ENCODE results near the gene AP3S2. TPM values are rescaled to one million over a fixed set of nuclear protein-coding genes. Genes with fewer than 3 reads are reported as not detected.

The AP3S2 gene
- total RNA-seq, 1 donor from 2014 or later, result 32.2 TPM

- peaks cover 2% of the 10 kb centered on the region for H3K27me3 Mint-ChIP-seq
- H3K36me3 Mint-ChIP-seq, result no peaks in the 10 kb centered on the region
- no peaks in the 10 kb centered on the region for H3K9me3 Mint-ChIP-seq
- TF ChIP-seq, protein P1, sequence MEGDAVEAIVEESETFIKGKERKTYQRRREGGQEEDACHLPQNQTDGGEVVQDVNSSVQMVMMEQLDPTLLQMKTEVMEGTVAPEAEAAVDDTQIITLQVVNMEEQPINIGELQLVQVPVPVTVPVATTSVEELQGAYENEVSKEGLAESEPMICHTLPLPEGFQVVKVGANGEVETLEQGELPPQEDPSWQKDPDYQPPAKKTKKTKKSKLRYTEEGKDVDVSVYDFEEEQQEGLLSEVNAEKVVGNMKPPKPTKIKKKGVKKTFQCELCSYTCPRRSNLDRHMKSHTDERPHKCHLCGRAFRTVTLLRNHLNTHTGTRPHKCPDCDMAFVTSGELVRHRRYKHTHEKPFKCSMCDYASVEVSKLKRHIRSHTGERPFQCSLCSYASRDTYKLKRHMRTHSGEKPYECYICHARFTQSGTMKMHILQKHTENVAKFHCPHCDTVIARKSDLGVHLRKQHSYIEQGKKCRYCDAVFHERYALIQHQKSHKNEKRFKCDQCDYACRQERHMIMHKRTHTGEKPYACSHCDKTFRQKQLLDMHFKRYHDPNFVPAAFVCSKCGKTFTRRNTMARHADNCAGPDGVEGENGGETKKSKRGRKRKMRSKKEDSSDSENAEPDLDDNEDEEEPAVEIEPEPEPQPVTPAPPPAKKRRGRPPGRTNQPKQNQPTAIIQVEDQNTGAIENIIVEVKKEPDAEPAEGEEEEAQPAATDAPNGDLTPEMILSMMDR (conservative IDR thresholded peaks at IDR 0.05), result no peak
- DNase-seq (ENCODE audit: extremely low spot score, unreplicated experiment), result no peak
- H3K4me3 Mint-ChIP-seq, result no peak overlapping the region
- H3K4me1 Mint-ChIP-seq (ENCODE audit: unreplicated experiment), result peaks cover 8% of the 10 kb centered on the region
- peak overlapping the region; percentile 11 for H3K27ac Mint-ChIP-seq
These were observed 113.2 kb downstream of the AP3S2 start for GRCh38 chr15:89780601-89781000.

Small RNA genes within 50 kb of the gene (microRNA-seq; reads per million reads assigned to microRNA genes)
- gene MIR5009 (not detected), gene MIR5094 (not detected)

Other genes starting within 250 kb of the AP3S2 start
- gene KIF7, start 238.5 kb downstream of the AP3S2 start, total RNA-seq (ENCODE audit: low replicate concordance), result 5.5 and 15.5 TPM in 2 replicates
- gene PLIN1, start 214.6 kb downstream of the AP3S2 start, total RNA-seq (ENCODE audit: low replicate concordance), result 0.55 and 0.58 TPM in 2 replicates
- gene PEX11A, start 203.2 kb downstream of the AP3S2 start, total RNA-seq (ENCODE audit: low replicate concordance), result 8.5 and 8.8 TPM in 2 replicates
- 0.29 and 1.5 TPM in 2 replicates for gene WDR93, start 203.2 kb downstream of the AP3S2 start, total RNA-seq (ENCODE audit: low replicate concordance)
- 2.1 and 2.2 TPM in 2 replicates for gene MESP1, start 142.7 kb downstream of the AP3S2 start, total RNA-seq (ENCODE audit: low replicate concordance)
- not detected in 2 replicates for gene MESP2, start 117.7 kb downstream of the AP3S2 start, total RNA-seq (ENCODE audit: low replicate concordance)
- gene ANPEP, start 79.1 kb downstream of the AP3S2 start, total RNA-seq (ENCODE audit: low replicate concordance), result 56.3 and 206 TPM in 2 replicates
- 14.9 and 22.7 TPM in 2 replicates for gene ARPIN, start 19.0 kb upstream of the AP3S2 start, total RNA-seq (ENCODE audit: low replicate concordance)
- gene ZNF710, start 107.3 kb upstream of the AP3S2 start, total RNA-seq (ENCODE audit: low replicate concordance), result 34.7 and 47.2 TPM in 2 replicates
- 225 and 247 TPM in 2 replicates for gene IDH2, start 208.5 kb upstream of the AP3S2 start, total RNA-seq (ENCODE audit: low replicate concordance)

Measured in type B pancreatic cell (in vitro differentiated cells).